ENCODE measurements around the gene SYTL2. TPM values are rescaled to one million over a fixed set of nuclear protein-coding genes. Genes with fewer than 3 reads are reported as not detected.

SYTL2 gene
- total RNA-seq, 6 experiments from 2014 or later: 4.2 to 14.9 (median 8.7) TPM

DNA sequence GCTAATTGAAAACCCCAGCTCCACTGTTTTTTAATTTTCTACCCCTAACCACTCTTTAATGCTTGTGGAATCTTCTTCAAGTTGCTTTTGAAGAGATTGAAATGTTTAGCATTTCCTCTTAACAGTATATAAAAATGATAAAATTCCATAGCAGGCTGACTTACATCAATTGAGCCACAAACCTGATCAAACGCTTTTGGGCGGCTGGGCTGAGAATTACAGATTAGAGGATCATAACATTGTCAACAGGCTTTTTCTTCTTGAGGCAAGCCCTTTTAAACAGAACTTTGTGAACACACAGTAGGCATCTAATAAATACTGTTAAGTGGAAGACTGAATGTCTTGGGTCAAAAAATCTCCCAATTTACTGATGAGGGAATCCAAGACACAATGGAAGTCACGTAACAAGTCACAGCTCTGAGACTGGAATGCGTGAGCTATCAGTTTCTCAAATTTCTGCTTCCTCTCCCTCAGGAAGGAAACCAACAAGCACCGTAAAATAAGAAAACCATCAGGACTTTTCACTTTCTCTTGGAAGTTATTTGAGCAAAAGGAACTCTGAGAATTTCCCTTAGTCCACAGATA lies 75.0 kb downstream of the SYTL2 start:
- H3K36me3 ChIP-seq: no peaks in the 10 kb centered on the region
- H3K4me1 ChIP-seq: no peaks in the 10 kb centered on the region
- H3K27ac ChIP-seq: peak overlapping the region in 1 of 3 donors; percentile 25
- DNase-seq (no peak), ATAC-seq (peak; percentile 19 to 53 (median 28))
- WGBS (ENCODE audit: insufficient coverage, low coverage, low lambda C conversion rate, missing lambda C conversion rate): 52% methylated on average over 5 of the region's 5 CpGs
- no peaks in the 10 kb centered on the region for H3K9me3 ChIP-seq
- no peaks in the 10 kb centered on the region for H3K27me3 ChIP-seq
- H3K4me3 ChIP-seq: no peak overlapping the region
- intact Hi-C loops (cut with DNase I): no loop called here
- TF ChIP-seq CTCF (IDR thresholded peaks at IDR 0.05) (no peak), POLR2A (IDR thresholded peaks at IDR 0.05) (no peak)

- H3K27me3 ChIP-seq: no peaks in the 10 kb centered on the region
- no peaks in the 10 kb centered on the region for H3K36me3 ChIP-seq
- DNase-seq (no peak), ATAC-seq (no peak)
- no peak overlapping the region for H3K27ac ChIP-seq
- intact Hi-C loops (cut with DNase I): no loop called here
- no peak overlapping the region for H3K4me3 ChIP-seq
- no peaks in the 10 kb centered on the region for H3K4me1 ChIP-seq
- TF ChIP-seq CTCF (IDR thresholded peaks at IDR 0.05) (no peak), POLR2A (IDR thresholded peaks at IDR 0.05) (no peak)
- no peaks in the 10 kb centered on the region for H3K9me3 ChIP-seq
Measured at GRCh38 chr11:85732965-85733364, 78.0 kb downstream of the SYTL2 start.

DNA sequence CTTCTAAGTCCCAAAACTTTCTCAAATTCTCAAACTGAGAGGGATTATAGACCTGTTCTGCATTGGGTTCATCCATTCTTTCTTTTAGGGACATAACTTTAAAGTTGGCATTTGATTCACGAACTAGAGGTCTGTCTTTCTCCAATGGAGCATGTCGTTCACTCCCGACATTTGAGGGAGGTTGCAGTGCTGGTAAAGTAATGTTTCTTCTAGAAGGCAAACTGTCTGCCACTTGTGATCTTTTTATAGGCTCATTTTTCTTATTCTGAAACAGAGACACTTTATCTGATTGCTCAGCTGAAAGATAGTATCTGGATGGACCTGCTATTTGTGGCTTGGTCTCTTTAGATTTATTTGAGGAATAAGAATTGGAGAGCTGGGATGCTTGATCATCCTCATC lies 84.6 kb downstream of the SYTL2 start:
- 81% methylated on average over 3 of the region's 3 CpGs for WGBS (ENCODE audit: insufficient coverage, low coverage, low lambda C conversion rate, missing lambda C conversion rate)
- no peak for DNase-seq

GRCh38 chr11:85725510-85726258 lies 85.3 kb downstream of the SYTL2 start:
- DNase-seq (no peak), ATAC-seq (no peak)
- Histone ChIP-seq H3K4me3 (no peak overlapping the region), H3K9me3 (no peaks in the 10 kb centered on the region), H3K4me1 (no peaks in the 10 kb centered on the region), H3K36me3 (no peaks in the 10 kb centered on the region), H3K27ac (no peak overlapping the region), H3K27me3 (no peaks in the 10 kb centered on the region)
- intact Hi-C loops (cut with DNase I): no loop called here
- 50% methylated on average over 3 of the region's 3 CpGs for WGBS (ENCODE audit: insufficient coverage, low coverage, low lambda C conversion rate, missing lambda C conversion rate)
- no peak for TF ChIP-seq POLR2A (IDR thresholded peaks at IDR 0.05)
- no peak for TF ChIP-seq CTCF (IDR thresholded peaks at IDR 0.05)

More for the DNA sequence above, 84.6 kb downstream of the SYTL2 start:
- Histone ChIP-seq H3K27ac (no peak overlapping the region), H3K4me3 (no peak overlapping the region), H3K4me1 (no peaks in the 10 kb centered on the region), H3K9me3 (no peaks in the 10 kb centered on the region), H3K36me3 (no peaks in the 10 kb centered on the region), H3K27me3 (no peaks in the 10 kb centered on the region)
- ATAC-seq: no peak
- no peak for TF ChIP-seq CTCF (IDR thresholded peaks at IDR 0.05)
- TF ChIP-seq POLR2A (IDR thresholded peaks at IDR 0.05): no peak
- intact Hi-C loops (cut with DNase I): no loop called here

Data from right lobe of liver (tissue), 6 donors.